AG20443 (cell line): ENCODE results near the gene PCBP3.
"Not testable (repeated sequence)": the region's sequence is repeated elsewhere in the genome, so short reads cannot be mapped to it uniquely, and the experiment has no call there.

Source experiments
- DNase-seq: peaks from one replicate; pipeline ENCODE4 v3.0.0; 2012; ENCODE audit warnings: low spot score, mixed read lengths

Gene PCBP3

GRCh38 chr21:45947296-45947695 lies 303.8 kb downstream of the PCBP3 start:
- no peak for DNase-seq

- DNase-seq: no peak
Measured at GRCh38 chr21:45947716-45948255, 304.3 kb downstream of the PCBP3 start.

GRCh38 chr21:45948576-45949141 lies 305.1 kb downstream of the PCBP3 start:
- DNase-seq: no peak

GRCh38 chr21:45949928-45950739 lies 306.6 kb downstream of the PCBP3 start:
- no peak for DNase-seq

- peak; percentile 60 for DNase-seq
Measured at GRCh38 chr21:45950740-45951515, 307.4 kb downstream of the PCBP3 start.

- no peak for DNase-seq
Measured at GRCh38 chr21:45951676-45952075, 308.2 kb downstream of the PCBP3 start.

GRCh38 chr21:45952527-45952926 lies 309.0 kb downstream of the PCBP3 start:
- not testable (repeated sequence) for DNase-seq

- DNase-seq: no peak
Measured at GRCh38 chr21:45952974-45953373, 309.4 kb downstream of the PCBP3 start.

- DNase-seq: peak; percentile 68
Measured at GRCh38 chr21:45954261-45954660, 310.7 kb downstream of the PCBP3 start.

- no peak for DNase-seq
Measured at GRCh38 chr21:45954921-45955320, 311.4 kb downstream of the PCBP3 start.

- DNase-seq: no peak
Measured at GRCh38 chr21:45957551-45957950, 314.0 kb downstream of the PCBP3 start.

GRCh38 chr21:45957981-45958600 lies 314.6 kb downstream of the PCBP3 start:
- DNase-seq: peak; percentile 90

- DNase-seq: no peak
Measured at GRCh38 chr21:45959182-45959581, 315.7 kb downstream of the PCBP3 start.

GRCh38 chr21:45959779-45960390 lies 316.4 kb downstream of the PCBP3 start:
- DNase-seq: no peak

GRCh38 chr21:45961408-45961807 lies 317.9 kb downstream of the PCBP3 start:
- DNase-seq: not testable (repeated sequence)

GRCh38 chr21:45962531-45963231 lies 319.2 kb downstream of the PCBP3 start:
- no peak for DNase-seq

GRCh38 chr21:45963232-45963570 lies 319.7 kb downstream of the PCBP3 start:
- no peak for DNase-seq

- DNase-seq: no peak
Measured at GRCh38 chr21:45964649-45965048, 321.1 kb downstream of the PCBP3 start.

- DNase-seq: no peak
Measured at GRCh38 chr21:45965084-45965809, 321.7 kb downstream of the PCBP3 start.

GRCh38 chr21:45966791-45967394 lies 323.4 kb downstream of the PCBP3 start:
- no peak for DNase-seq
